ENCODE measurements around the gene RAB9B. TPM values are rescaled to one million over a fixed set of nuclear protein-coding genes. Genes with fewer than 3 reads are reported as not detected.
"Not testable (repeated sequence)": the region's sequence is repeated elsewhere in the genome, so short reads cannot be mapped to it uniquely, and the experiment has no call there.

Gene RAB9B
- polyA plus RNA-seq, 10 donors = 13.6 to 39.3 (median 29.6) TPM

DNA sequence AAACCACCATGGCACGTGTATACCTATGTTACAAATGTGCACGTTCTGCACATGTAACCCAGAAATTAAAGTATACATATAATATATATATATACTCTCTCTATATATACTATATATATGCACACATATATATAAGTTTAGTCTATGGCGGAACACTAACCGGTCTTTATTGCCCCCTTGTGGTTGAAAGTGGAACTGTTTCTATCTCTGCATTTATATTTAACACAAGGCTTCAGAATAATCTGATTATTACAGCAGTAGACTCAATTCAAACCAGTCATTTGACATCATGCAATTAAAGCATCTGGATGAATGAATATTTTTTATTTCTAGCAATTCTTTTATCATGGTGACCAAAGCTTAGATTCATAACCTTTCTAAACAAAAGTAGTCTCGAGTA lies 14.6 kb downstream of the RAB9B start:
- DNase-seq = peak; percentile 42 to 70 (median 57)

GRCh38 chrX:103817101-103817500 lies 15.0 kb downstream of the RAB9B start:
- not testable (repeated sequence) for DNase-seq

DNA sequence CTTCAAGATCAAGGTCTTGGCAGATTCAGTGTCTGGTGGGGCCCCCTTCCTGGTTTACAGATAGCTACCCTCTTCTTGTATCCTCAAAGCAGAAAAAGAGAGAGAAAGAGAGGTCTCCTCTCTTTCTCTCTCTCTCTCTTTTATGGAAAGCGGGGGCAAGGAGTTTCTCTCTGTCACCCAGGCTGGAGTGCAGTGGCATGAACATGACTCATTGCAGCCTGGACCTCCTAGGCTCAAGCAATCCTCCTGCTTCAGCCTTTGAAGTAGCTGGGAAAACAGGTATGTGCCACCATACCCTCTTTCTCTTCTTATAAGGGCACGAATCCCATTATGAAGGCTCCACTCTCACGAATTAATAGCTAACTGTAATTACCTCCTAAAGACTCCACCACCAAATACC lies 20.2 kb downstream of the RAB9B start:
- no peak for DNase-seq

DNA sequence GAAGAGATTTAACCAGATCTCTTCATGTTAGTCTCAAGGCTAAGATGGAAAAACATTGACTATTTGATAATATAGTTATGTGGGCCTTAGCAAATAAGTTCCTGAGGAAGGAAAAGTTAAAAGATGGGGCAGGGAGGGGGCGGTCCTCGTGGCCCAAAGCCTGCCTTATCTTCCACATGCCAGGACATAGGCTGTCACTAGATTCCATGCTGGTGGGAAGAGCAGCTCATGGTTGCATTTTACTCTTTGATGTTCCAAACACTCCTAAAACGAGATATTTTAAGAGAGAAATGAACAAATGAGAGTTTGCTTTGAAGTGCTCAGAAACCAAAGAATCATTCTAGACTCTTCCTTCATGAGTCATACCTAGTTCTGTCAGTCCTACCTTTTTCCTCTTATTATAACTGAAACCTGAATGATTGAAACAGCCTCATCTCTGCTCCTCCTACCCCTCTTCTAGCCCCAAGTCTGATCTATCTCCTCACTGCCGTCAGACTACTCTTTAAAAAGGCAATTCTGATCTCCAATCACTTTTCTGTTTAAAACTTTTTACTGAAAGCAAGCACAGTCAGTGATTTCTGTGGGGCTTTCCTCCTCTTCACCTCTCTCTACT lies 25.1 kb downstream of the RAB9B start:
- DNase-seq = no peak

GRCh38 chrX:103805860-103806259 lies 26.2 kb downstream of the RAB9B start:
- no peak for DNase-seq

GRCh38 chrX:103800318-103800717 lies 31.7 kb downstream of the RAB9B start:
- no peak for DNase-seq

GRCh38 chrX:103797691-103798090 lies 34.4 kb downstream of the RAB9B start:
- DNase-seq = no peak

GRCh38 chrX:103794119-103794518 lies 37.9 kb downstream of the RAB9B start:
- no peak for DNase-seq

DNA sequence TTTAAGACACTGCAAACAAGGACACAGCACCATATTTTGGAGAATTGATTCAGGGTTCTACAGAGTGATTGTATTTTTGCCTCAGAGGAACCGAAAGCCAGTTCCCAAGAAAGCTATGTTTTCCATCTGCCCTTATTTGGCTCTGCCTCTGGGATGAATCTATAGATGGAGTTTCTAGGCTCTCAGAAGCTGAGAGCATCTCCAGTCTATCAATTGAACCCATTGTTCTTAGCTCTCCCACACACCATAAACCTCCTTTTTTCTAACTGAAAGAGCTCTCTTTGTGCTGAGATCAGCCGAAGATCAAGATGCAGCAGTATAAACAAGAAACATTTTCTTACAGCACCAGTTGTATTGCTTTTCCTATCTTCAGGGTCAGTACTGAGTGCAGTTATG lies 38.5 kb downstream of the RAB9B start:
- no peak for DNase-seq

DNA sequence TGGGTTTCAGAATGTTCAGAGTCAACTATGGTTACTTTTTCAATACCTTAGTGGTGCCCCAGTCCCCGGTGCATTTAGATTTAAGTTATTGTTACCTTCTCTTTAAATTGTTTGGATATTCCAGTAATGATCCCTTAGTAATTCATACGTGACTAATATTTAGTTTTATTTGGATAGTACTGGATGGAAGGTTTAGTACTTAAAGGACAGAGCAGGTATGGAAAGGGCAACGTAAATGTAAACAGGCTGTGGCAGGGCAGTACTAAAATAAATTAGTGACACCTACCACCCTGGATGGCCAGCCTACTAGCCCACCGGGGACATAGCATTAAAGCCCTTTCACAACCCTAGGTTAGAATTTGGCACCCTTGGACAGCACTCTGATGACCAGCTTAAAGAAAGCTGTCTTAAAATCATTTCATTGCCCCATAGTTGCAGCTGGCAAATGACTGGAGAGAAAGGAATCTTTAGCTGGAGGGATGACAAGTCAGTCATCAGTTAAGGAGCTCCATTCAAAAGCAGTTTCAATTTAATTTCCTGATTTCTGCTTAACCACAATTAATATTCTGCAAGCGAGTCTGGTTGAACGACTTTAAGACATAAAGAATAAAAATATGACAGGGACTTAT lies 39.0 kb downstream of the RAB9B start:
- DNase-seq = no peak

DNA sequence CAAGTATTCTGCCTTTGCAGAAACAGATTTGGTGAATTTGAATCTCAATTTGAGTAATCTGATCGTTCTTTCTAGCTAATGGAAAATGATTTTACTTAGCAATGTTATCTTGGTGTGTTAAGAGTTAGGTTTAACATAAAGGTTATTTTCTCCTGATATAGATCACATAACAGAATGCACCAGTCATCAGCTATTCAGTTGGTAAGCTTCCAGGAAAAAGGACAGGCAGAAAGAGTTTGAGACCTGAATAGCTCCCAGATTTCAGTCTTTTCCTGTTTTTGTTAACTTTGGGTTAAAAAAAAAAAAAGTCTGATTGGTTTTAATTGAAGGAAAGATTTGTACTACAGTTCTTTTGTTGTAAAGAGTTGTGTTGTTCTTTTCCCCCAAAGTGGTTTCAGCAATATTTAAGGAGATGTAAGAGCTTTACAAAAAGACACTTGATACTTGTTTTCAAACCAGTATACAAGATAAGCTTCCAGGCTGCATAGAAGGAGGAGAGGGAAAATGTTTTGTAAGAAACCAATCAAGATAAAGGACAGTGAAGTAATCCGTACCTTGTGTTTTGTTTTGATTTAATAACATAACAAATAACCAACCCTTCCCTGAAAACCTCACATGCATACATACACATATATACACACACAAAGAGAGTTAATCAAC lies 40.1 kb downstream of the RAB9B start:
- DNase-seq = no peak

DNA sequence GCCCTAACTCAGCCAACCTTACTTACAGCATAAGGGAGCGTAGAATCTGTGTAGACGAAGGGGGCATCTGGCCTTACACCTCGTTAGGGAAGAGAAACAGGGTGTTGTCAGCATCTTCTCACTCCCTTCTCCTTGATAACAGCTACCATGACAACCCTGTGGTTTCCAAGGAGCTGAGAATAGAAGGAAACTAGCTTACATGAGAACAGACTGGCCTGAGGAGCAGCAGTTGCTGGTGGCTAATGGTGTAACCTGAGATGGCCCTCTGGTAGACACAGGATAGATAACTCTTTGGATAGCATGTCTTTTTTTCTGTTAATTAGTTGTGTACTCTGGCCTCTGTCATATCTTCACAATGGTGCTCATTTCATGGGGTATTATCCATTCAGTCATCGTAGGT lies 40.8 kb downstream of the RAB9B start:
- DNase-seq = no peak

DNA sequence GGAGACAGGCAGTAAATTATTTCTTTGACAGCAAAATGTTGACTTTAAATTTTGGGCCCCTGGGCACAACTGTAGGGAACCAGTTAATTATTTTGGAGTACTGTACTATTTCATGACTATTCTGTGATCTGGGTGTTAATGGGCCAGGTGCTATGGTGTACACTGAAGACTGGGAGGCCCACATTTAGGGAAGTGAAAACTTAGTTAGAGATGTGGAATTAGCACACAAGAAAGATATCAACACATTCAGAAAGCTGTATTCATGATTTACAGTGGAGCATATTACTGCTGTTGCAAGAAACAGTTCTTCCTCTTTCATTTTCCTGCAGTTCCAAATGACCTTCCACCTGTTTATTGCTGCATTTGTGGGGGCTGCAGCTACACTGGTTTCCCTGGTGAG lies 43.1 kb downstream of the RAB9B start:
- DNase-seq = no peak

- DNase-seq = peak; percentile 56 to 77 (median 57)
Observed at GRCh38 chrX:103783971-103784370, 48.1 kb downstream of the RAB9B start.

- DNase-seq = peak in 2 of 3 donors; percentile 75 to 87
Observed at GRCh38 chrX:103783196-103783595, 48.9 kb downstream of the RAB9B start.

DNA sequence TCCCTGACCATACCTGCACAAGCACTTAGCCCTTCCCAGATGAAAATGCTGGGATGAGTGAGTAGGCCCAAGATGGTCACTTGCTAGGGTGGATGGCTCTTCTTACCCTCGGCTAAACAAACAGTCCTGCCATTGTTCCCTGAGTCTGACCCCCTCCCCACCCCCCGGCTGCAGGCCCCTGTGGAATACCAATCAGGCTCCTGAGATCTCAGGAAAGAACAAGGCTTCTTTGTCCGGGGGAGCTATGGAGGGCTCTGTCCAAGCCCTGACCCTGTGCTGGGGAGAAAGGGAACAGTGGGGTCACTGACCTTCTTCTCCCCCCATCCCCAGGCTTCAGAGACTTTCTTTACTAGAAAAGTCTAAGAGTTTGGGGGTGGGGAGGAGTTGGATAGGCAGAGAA lies 49.4 kb downstream of the RAB9B start:
- no peak for DNase-seq

DNA sequence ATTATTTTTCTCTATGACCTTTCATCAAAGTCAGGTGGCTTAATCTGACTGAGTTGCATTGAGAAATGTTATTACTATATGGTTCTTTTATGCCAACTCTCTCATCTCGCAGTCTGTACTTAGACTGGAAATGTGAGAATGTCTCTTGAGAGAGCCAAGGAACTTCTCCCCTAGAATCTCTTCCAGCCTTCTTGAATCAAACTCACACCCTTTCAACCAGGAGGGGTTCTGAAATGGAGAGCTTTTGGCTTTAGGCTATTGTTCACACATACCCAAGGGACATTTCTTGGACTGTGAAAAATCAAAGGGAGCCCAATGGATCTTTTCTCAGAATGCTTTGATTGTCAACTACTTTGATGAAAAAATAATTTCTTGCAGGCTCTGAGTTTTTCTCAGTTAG lies 50.4 kb downstream of the RAB9B start:
- DNase-seq = peak in 1 of 3 donors; percentile 29

DNA sequence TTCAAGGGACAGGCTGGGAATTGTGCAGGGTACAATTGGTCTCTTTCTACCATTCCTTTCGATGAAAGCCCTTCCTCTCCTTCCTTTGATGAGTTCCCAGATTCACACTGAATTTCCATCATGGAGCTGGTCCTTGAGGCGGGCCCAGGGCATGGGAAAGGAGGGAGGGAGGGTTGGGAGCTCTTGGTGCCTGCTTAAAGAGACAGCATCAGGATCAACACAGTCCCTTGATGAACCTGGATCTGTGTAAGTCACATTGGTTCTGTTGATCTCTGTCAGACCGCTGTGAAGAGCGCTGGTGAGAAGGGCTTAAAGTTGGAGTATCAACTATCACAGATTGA lies 51.0 kb downstream of the RAB9B start:
- DNase-seq = no peak

DNA sequence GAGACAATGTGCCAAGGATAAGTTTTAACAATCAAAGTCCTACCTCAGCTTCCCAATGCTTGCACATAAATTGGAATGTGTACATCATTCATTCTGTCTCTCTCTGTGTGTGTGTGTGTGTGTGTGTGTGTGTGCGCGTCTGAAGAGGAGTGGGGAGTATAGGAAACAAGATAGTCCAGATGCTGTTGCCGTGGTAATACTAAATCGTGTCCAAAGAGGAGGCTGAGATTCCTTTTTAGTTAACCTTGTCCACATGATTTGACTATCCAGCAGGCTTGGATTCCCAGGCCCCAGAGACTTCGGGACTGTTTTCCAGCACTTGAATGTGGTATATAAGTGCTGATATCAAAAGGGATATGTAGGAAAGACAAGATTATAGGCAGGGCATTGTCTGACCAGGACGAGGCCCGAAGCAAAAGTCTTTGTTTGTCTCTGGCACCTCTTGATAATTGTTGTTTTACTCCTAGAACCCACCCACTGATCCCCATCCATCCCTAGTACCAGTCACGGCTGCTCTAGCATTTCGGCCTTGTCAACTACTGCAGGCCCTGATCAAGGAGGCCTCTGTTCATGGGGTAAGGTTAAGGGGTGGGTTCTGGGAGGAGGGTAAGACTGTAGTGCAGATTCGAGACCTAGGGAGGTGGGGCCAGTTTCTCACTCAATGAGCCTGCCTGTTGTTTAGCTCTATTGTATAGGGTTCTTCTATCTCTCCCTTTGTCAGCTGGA lies 51.6 kb downstream of the RAB9B start:
- peak in 1 of 3 donors; percentile 51 for DNase-seq

DNA sequence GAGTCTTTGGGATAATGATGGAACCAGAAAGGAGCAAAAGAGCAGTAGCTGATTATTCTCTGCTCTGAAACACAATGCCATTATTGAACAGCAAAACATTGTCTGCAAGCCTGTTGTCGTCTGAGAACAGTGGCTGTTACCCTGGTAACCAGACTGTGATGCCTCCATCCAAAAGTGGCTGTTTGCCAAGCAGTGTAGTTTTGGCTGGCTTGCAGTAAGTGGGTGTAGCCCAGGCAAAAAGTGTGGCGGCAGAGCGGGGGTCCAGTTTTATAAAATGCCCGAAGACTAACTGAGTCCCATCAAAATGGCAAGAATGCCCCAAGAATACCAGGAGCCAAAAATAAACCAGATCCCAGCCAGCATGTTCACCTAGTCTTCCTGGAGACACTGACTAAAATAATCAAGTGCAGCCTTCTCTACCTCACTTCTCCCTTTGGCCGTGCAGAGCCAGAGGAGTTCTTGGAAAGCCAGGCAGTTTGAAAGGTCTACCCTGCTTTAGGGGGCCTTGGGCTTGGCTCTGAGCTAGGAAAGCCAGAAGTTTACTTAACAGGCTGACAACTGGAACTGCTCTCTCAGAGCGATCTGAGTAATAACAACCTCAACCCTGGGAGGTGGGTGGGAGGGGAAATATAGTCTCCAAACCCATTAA lies 52.8 kb downstream of the RAB9B start:
- peak in 1 of 3 donors; percentile 69 for DNase-seq

DNA sequence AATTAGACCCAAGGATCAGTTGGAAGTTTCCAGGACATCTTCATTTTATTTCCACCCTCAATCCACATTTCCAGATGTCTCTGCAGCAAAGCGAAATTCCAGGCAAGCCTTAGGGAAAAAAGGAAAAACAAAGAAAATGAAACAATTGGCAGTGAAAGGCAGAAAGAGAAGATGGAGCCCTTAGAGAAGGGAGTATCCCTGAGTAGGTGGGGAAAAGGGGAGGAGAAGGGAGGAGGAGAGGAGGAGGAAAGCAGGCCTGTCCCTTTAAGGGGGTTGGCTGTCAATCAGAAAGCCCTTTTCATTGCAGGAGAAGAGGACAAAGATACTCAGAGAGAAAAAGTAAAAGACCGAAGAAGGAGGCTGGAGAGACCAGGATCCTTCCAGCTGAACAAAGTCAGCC lies 55.5 kb downstream of the RAB9B start, which contains the start of gene PLP1:
Gene PLP1 (plus strand): TSS at position 295 of the 400 bp plus-strand sequence. CDS start 156 bp downstream, outside the sequence.
- peak in 2 of 3 donors; percentile 76 to 88 for DNase-seq

DNA sequence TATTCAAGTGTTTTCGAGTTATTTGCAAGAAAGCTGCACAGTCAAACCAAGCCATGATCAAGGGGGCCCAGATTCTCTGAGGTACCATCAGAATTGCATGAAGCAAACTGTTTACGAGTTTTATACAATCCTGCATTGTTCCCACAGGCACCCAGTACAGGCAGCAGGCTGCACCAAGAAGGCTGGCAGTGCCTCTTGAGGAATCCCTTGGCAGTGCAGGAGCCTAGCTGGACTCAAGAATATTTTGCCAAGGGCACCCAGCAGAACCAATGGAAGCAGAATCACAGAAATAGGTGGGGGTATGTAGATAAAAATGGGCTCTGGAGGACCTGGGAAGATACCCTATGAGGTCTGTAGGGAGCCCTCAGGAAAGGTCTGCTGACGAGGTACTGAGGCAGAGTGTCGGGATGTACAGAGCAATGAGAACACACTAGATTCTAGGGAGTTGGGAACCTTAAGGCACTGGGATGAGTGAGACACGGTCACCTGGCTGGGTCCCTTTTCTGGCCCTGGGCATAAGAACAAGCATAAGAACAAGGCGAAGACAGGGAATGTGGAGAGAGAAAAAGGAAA lies 57.9 kb downstream of the RAB9B start:
- DNase-seq = no peak

Measured in muscle of back (tissue), 11 donors.